T-helper 17 cell (primary cell): ENCODE measurements around the gene BCS1L. TPM values are rescaled to one million over a fixed set of nuclear protein-coding genes. Genes with fewer than 3 reads are reported as not detected.
A peak's percentile ranks its signal among the peaks of the same experiment; 100 is the strongest.

Experiments
- ATAC-seq: fragments of 150-1000 bp; cut with Tn5 transposase; 2 replicates; pipeline ENCODE4 v1.10.0; 2021; ENCODE audit warnings: mild to moderate bottlenecking, moderate library complexity
- DNase-seq, 3 donors: peaks; one replicate each; pipeline versions ENCODE4 v3.0.0 to v3.0.0-alpha.2; 2020 to 2021
- H3K9me3 ChIP-seq: one replicate; pipeline ENCODE4 v1.7.0; 2013; ENCODE audit warnings: low read length, mild to moderate bottlenecking; ENCODE audit not compliant: control insufficient read depth, poor library complexity, severe bottlenecking
- H3K27ac Mint-ChIP-seq: one replicate; pipeline ENCODE4 v1.8.0; 2022; ENCODE audit warnings: mild to moderate bottlenecking, moderate library complexity, mixed read lengths
- H3K27me3 Mint-ChIP-seq: one replicate; pipeline ENCODE4 v1.8.0; 2022; ENCODE audit warnings: mixed read lengths
- H3K36me3 Mint-ChIP-seq: one replicate; pipeline ENCODE4 v1.8.0; 2022; ENCODE audit warnings: low read depth, mixed read lengths
- H3K4me1 Mint-ChIP-seq: one replicate; pipeline ENCODE4 v1.8.0; 2022; ENCODE audit warnings: mild to moderate bottlenecking, mixed read lengths
- H3K4me3 Mint-ChIP-seq: one replicate; pipeline ENCODE4 v1.8.0; 2022; ENCODE audit warnings: mild to moderate bottlenecking, moderate library complexity, mixed read lengths
- total RNA-seq, 4 donors: library from RNA in 2 of 4; stranded (reverse) in 2 of 4; gene quantifications; one replicate each; pipeline ENCODE4 v1.2.3 and lab custom pipeline; 2022 to 2026

BCS1L gene
- total RNA-seq, 2 donors from 2014 or later = 24.1 to 31.8 TPM

GRCh38 chr2:218710687-218711549 is 51.4 kb downstream of the BCS1L start, which contains the start of gene TTLL4:
Gene TTLL4 (plus strand): TSS chr2:218710835. CDS start chr2:218737677, 26,842 bp downstream.
- peaks cover 10% of the 10 kb centered on the region for H3K27me3 Mint-ChIP-seq
- peaks cover 15% of the 10 kb centered on the region for H3K4me1 Mint-ChIP-seq
- peak within 1 kb of the TSS; percentile 96 for H3K27ac Mint-ChIP-seq
- peak within 1 kb of the TSS; percentile 96 for H3K4me3 Mint-ChIP-seq
- DNase-seq (peak; percentile 98 to 99 (median 99)), ATAC-seq (peak; percentile 98)
- H3K36me3 Mint-ChIP-seq = peaks cover 5% of the 10 kb centered on the region
- no peaks in the 10 kb centered on the region for H3K9me3 ChIP-seq

DNA sequence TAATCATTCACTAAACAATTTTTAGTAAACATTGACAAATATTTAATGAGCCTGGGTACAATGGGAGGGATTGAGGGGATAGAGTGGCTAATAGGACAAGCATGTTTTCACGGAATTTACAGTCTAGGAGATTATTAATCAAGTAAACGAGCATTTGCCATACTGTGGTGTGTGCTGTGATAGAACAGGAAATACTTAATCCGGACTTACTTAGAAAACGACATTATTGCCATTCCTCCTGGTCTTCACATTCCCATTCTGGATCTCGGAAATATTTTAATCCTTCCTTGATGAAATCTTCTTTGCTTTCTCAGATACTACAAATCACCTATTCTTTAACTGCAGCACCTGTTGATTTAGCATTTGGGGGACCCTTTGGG is 52.1 kb downstream of the BCS1L start:
- H3K9me3 ChIP-seq = no peaks in the 10 kb centered on the region
- Mint-ChIP-seq H3K36me3 (peaks cover 5% of the 10 kb centered on the region), H3K27me3 (peaks cover 4% of the 10 kb centered on the region), H3K4me3 (peak overlapping the region; percentile 96), H3K4me1 (peaks cover 15% of the 10 kb centered on the region), H3K27ac (peak overlapping the region; percentile 96)
- ATAC-seq (no peak), DNase-seq (no peak)

Other genes starting within 250 kb of the BCS1L start
- gene VIL1, start 240.6 kb upstream of the BCS1L start, total RNA-seq = 1 to 10 TPM in 1 of 2 donors, under 1 TPM in 1; 0.32 to 6.2 TPM
- gene USP37, start 91.3 kb upstream of the BCS1L start, total RNA-seq = 10 to 100 TPM; 18.7 to 27.7 TPM
- gene CNOT9, start 90.8 kb upstream of the BCS1L start, total RNA-seq = 10 to 100 TPM; 72.8 to 74.4 TPM
- gene PLCD4, start 51.8 kb upstream of the BCS1L start, total RNA-seq = under 1 TPM; 0.85 to 0.91 TPM
- gene ZNF142, start 60 bp upstream of the BCS1L start, total RNA-seq = 10 to 100 TPM; 55.0 to 55.6 TPM
- gene RNF25, start 12.3 kb downstream of the BCS1L start, total RNA-seq = 10 to 100 TPM; 13.4 to 18.3 TPM
- 10 to 100 TPM; 14.2 to 21.0 TPM for gene STK36, start 12.4 kb downstream of the BCS1L start, total RNA-seq
- 10 to 100 TPM; 21.1 to 21.2 TPM for gene TTLL4, start 51.2 kb downstream of the BCS1L start, total RNA-seq
- gene CYP27A1, start 122.5 kb downstream of the BCS1L start, total RNA-seq = under 1 TPM; 0.39 to 0.52 TPM
- gene PRKAG3, start 172.1 kb downstream of the BCS1L start, total RNA-seq = not detected
- gene WNT6, start 200.1 kb downstream of the BCS1L start, total RNA-seq = not detected
- gene WNT10A, start 221.2 kb downstream of the BCS1L start, total RNA-seq = 10 to 100 TPM in 1 of 2 donors, 1 to 10 TPM in 1; 5.5 to 14.4 TPM